Measurements from ENCODE around the gene MAP2.

MAP2 gene

DNA sequence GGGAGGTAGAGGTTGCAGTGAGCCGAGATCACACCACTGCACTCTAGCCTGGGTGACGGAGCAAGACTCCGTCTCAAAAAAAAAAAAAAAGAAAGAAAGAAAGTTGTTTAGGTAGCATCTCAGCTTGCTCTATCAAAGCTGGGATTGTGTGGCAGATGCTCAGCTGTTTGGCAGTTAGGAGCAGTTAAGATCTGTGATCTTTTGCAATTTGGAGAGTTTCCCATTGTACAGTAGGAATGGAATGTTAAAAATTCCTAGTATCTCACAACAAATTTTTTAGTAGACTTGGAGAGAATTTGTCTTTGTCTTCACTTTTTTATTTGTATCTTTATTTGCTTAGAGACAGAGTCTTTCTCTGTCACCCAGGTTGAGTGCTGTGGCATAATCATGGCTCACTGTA, 224.9 kb downstream of the MAP2 start:
- DNase-seq (ENCODE audit: low read depth): no peak
- TF ChIP-seq, protein P1, sequence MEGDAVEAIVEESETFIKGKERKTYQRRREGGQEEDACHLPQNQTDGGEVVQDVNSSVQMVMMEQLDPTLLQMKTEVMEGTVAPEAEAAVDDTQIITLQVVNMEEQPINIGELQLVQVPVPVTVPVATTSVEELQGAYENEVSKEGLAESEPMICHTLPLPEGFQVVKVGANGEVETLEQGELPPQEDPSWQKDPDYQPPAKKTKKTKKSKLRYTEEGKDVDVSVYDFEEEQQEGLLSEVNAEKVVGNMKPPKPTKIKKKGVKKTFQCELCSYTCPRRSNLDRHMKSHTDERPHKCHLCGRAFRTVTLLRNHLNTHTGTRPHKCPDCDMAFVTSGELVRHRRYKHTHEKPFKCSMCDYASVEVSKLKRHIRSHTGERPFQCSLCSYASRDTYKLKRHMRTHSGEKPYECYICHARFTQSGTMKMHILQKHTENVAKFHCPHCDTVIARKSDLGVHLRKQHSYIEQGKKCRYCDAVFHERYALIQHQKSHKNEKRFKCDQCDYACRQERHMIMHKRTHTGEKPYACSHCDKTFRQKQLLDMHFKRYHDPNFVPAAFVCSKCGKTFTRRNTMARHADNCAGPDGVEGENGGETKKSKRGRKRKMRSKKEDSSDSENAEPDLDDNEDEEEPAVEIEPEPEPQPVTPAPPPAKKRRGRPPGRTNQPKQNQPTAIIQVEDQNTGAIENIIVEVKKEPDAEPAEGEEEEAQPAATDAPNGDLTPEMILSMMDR (IDR thresholded peaks at IDR 0.05; ENCODE audit: control insufficient read depth, extremely low read depth, insufficient read depth): no peak
- no peak overlapping the region for H3K4me3 ChIP-seq (ENCODE audit: low read depth, low read length)

DNA sequence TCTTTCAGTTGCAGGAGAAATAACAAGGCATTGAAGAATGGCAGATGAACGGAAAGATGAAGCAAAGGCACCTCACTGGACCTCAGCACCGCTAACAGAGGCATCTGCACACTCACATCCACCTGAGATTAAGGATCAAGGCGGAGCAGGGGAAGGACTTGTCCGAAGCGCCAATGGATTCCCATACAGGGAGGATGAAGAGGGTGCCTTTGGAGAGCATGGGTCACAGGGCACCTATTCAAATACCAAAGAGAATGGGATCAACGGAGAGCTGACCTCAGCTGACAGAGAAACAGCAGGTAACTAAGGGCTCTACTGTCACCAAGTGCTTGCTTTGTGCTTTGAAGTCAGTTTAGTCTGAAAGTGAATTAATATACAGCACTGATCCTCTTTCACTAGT, 229.3 kb downstream of the MAP2 start:
- DNase-seq (ENCODE audit: low read depth): no peak
- TF ChIP-seq, protein P1 (IDR thresholded peaks at IDR 0.05; ENCODE audit: control insufficient read depth, extremely low read depth, insufficient read depth): no peak

DNA sequence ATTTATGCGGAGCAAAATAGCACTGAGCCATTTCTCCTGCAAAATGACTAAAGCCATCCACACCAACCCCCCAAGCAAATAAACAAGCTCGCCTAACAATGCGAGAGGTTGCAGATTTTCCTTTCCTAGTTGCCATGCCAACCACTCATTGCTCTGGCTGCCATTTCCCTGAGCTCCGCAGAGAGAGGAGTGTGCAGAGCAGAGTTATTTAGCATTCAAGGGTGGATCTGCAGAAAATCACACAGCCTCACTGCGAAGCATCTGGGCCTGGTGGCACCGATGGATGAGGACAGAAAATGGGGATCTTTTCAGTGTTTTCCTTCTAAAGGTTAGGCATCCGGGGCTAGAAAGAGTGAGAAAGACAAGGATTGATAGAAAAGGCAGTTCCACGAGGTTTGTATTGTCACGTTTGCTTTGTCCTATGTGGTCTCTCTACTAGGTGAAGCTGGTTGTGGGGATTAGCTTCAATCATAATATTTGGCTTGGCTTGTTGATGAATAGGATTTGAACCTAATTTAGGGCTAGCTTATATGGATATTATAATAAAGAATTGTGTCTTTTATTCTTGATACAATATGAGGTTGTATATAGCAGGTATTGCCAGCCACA, 237.5 kb downstream of the MAP2 start:
- no peak for DNase-seq (ENCODE audit: low read depth)
- no peak overlapping the region for H3K4me3 ChIP-seq (ENCODE audit: low read depth, low read length)
- TF ChIP-seq, protein P1 (IDR thresholded peaks at IDR 0.05; ENCODE audit: control insufficient read depth, extremely low read depth, insufficient read depth): no peak

More for the DNA sequence above, 229.3 kb downstream of the MAP2 start:
- H3K4me3 ChIP-seq (ENCODE audit: low read depth, low read length): no peak overlapping the region

DNA sequence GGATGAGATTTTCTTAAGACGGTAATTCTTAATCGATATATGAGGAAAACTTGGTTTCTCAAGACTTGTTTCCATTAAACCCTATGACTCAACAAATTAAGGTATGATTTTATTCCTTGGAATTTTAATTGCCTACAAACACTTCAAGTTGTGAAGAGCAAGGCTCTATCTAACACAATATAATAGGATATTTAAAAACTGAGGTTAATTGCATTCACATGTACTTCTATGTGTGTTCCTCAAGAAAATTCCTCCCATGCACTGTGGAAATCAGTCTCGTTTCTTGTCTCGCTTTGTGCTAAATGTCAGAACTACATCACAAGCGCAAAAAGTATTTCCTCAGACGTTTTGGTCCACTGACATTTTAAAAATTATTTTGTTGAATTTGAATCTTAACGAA, 238.2 kb downstream of the MAP2 start:
- TF ChIP-seq, protein P1 (IDR thresholded peaks at IDR 0.05; ENCODE audit: control insufficient read depth, extremely low read depth, insufficient read depth): no peak
- no peak overlapping the region for H3K4me3 ChIP-seq (ENCODE audit: low read depth, low read length)
- DNase-seq (ENCODE audit: low read depth): no peak

DNA sequence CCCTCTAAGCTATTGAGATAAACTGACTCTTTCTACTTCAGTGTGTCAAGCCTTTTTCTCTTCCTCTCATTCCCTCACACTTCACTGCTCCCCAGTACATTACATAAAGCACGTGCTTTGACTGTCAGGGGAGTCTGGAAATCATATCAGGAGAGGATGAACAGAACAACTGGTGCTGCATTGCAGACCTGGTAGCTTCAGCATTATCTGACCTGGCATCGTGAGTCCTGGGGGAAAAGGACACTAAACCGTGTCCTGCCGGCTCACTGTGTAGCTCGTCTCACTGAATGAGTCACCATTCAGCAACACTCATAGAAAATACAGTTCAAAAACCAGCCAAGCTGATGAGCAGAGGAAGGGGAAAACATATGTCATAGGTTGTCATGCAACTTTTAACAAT, 239.3 kb downstream of the MAP2 start:
- TF ChIP-seq, protein P1 (IDR thresholded peaks at IDR 0.05; ENCODE audit: control insufficient read depth, extremely low read depth, insufficient read depth): no peak
- DNase-seq (ENCODE audit: low read depth): no peak
- no peak overlapping the region for H3K4me3 ChIP-seq (ENCODE audit: low read depth, low read length)

DNA sequence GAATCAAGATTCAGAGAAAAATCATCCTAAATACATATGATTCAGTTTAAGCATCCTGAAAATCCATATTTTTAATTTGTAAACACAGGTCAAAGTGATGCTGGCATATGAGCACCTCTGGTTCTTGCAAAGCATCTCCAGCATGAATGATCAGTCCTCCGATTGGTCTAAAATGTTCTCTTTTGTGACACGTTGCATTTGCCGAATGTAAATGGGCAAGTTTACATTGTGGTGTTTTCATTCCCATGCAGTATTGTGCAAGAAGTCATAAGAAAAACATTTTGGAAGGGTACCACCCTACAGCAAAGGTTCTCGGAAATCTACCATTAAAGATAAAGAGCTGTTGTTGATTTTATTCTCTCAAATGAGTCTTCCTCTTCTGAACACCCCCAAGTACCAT, 239.8 kb downstream of the MAP2 start:
- DNase-seq (ENCODE audit: low read depth): no peak
- H3K4me3 ChIP-seq (ENCODE audit: low read depth, low read length): no peak overlapping the region
- TF ChIP-seq, protein P1 (IDR thresholded peaks at IDR 0.05; ENCODE audit: control insufficient read depth, extremely low read depth, insufficient read depth): no peak

DNA sequence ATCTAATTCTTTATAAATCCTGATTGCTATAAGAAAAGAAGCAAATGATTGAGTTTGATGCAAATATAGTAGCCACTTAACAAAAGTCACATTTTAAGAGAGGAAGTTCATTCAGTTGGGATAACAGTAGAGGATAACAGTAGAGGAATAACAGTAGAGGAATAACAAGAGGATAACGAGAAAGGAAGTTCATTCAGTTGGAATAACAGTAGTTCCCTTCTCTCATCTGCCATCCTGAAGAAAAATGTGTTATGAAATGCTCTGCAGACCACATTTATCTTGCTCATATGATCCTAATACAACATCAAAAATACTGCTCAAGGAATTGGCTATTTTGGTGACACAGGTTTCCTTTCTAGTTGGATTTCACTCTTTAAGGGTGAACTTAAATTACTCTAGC, 242.4 kb downstream of the MAP2 start:
- no peak for DNase-seq (ENCODE audit: low read depth)
- no peak overlapping the region for H3K4me3 ChIP-seq (ENCODE audit: low read depth, low read length)
- TF ChIP-seq, protein P1 (IDR thresholded peaks at IDR 0.05; ENCODE audit: control insufficient read depth, extremely low read depth, insufficient read depth): no peak
